ENCODE data around the gene PLCL2. TPM values are rescaled to one million over a fixed set of nuclear protein-coding genes. Genes with fewer than 3 reads are reported as not detected.
A peak's percentile ranks its signal among the peaks of the same experiment; 100 is the strongest.

Gene PLCL2
- total and polyA plus RNA-seq, 10 of the 15 experiments (the other 5 are each of a cell fraction or from before 2014, with no cell fraction given), result 7.5 to 37.3 (median 21.7) TPM

- TF ChIP-seq, protein P1, sequence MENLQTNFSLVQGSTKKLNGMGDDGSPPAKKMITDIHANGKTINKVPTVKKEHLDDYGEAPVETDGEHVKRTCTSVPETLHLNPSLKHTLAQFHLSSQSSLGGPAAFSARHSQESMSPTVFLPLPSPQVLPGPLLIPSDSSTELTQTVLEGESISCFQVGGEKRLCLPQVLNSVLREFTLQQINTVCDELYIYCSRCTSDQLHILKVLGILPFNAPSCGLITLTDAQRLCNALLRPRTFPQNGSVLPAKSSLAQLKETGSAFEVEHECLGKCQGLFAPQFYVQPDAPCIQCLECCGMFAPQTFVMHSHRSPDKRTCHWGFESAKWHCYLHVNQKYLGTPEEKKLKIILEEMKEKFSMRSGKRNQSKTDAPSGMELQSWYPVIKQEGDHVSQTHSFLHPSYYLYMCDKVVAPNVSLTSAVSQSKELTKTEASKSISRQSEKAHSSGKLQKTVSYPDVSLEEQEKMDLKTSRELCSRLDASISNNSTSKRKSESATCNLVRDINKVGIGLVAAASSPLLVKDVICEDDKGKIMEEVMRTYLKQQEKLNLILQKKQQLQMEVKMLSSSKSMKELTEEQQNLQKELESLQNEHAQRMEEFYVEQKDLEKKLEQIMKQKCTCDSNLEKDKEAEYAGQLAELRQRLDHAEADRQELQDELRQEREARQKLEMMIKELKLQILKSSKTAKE (IDR thresholded peaks at IDR 0.05; ENCODE audit: low read depth, poor library complexity, severe bottlenecking), result peak; percentile 86
- TF ChIP-seq GABPA (IDR thresholded peaks at IDR 0.05; ENCODE audit: low read depth) (0 out of 2 replicates have a peak, but pooled peaks have one; percentile 45), BRCA1 (IDR thresholded peaks at IDR 0.05; ENCODE audit: low read depth, low read length) (no peak), LARP7 (IDR thresholded peaks at IDR 0.05) (no peak), RAD21 (IDR thresholded peaks at IDR 0.05; ENCODE audit: insufficient read depth, low read depth, low read length) (no peak), BHLHE40 (IDR thresholded peaks at IDR 0.05; ENCODE audit: borderline replicate concordance in 1 of 2, low read depth in 2 of 2, low read length in 1 of 2) (peak; percentile 39 to 68; a peak in 3 of 4 replicates), TARDBP (IDR thresholded peaks at IDR 0.05; ENCODE audit: borderline replicate concordance) (no peak), FOXK2 (IDR thresholded peaks at IDR 0.05) (no peak), SMARCA5 (IDR thresholded peaks at IDR 0.05) (no peak), NFXL1 (IDR thresholded peaks at IDR 0.05; ENCODE audit: borderline replicate concordance) (no peak), SUPT20H (IDR thresholded peaks at IDR 0.05; ENCODE audit: borderline replicate concordance, control insufficient read depth, low read depth, low read length) (no peak), YY1 (IDR thresholded peaks at IDR 0.05; ENCODE audit: low read depth, low read length) (peak; percentile 85; the same call in 1 of the 2 replicates), ZNF592 (IDR thresholded peaks at IDR 0.05) (no peak), PKNOX1 (IDR thresholded peaks at IDR 0.05) (no peak), HDGF (IDR thresholded peaks at IDR 0.05) (0 out of 2 replicates have a peak, but pooled peaks have one; percentile 11), SIX5 (IDR thresholded peaks at IDR 0.05; ENCODE audit: low read depth, low read length, severe bottlenecking) (no peak), NFIC (IDR thresholded peaks at IDR 0.05; ENCODE audit: low read depth, low read length) (peak; percentile 99), SIN3A (IDR thresholded peaks at IDR 0.05; ENCODE audit: low read depth, low read length) (no peak), POLR2A (IDR thresholded peaks at IDR 0.05; ENCODE audit: low read depth, low read length) (no peak)
- TF ChIP-seq, protein P2, sequence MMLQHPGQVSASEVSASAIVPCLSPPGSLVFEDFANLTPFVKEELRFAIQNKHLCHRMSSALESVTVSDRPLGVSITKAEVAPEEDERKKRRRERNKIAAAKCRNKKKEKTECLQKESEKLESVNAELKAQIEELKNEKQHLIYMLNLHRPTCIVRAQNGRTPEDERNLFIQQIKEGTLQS (IDR thresholded peaks at IDR 0.05; ENCODE audit: borderline replicate concordance, extremely low read depth, low read depth, low read length), result no peak
- TF ChIP-seq, protein P3, sequence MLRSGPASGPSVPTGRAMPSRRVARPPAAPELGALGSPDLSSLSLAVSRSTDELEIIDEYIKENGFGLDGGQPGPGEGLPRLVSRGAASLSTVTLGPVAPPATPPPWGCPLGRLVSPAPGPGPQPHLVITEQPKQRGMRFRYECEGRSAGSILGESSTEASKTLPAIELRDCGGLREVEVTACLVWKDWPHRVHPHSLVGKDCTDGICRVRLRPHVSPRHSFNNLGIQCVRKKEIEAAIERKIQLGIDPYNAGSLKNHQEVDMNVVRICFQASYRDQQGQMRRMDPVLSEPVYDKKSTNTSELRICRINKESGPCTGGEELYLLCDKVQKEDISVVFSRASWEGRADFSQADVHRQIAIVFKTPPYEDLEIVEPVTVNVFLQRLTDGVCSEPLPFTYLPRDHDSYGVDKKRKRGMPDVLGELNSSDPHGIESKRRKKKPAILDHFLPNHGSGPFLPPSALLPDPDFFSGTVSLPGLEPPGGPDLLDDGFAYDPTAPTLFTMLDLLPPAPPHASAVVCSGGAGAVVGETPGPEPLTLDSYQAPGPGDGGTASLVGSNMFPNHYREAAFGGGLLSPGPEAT (IDR thresholded peaks at IDR 0.05; ENCODE audit: low read depth), result peak; percentile 77; the same call in 1 of the 2 replicates
Observed at GRCh38 chr3:16912400-16913263, 27.9 kb downstream of the PLCL2 start (continued).

Data from GM12878 (cell line).